Measurements from ENCODE around the gene ERC2.

- no peak for TF ChIP-seq POLR2A (IDR thresholded peaks at IDR 0.05; ENCODE audit: low read depth, low read length)
- TF ChIP-seq POLR2AphosphoS5 (IDR thresholded peaks at IDR 0.05; ENCODE audit: low read depth, low read length) = no peak
These were observed 726.0 kb downstream of the ERC2 start for GRCh38 chr3:55742022-55742831.

Measured in GM12892 (cell line).